B cell (primary cell): Measurements from ENCODE around the gene AOPEP.

ENCODE experiments used
- CTCF ChIP-seq: fragments of 200-600 bp; IDR thresholded peaks from one replicate; pipeline ENCODE4 v1.8.0; 2022; ENCODE audit warnings: antibody characterized with exemption, mild to moderate bottlenecking
- EZH2 ChIP-seq: IDR thresholded peaks from 2 replicates; pipeline ENCODE4 v1.6.1; 2012; ENCODE audit warnings: borderline replicate concordance, low read depth, mild to moderate bottlenecking, moderate library complexity, low read length; ENCODE audit not compliant: insufficient read depth, poor library complexity, severe bottlenecking

- TF ChIP-seq CTCF (no peak), EZH2 (no peak)
These were observed 312.2 kb downstream of the AOPEP start for GRCh38 chr9:95038666-95039065.
